HG02943 (cell line): Measurements from ENCODE around the gene BACE1.

Experiments used
- ATAC-seq: cut with Tn5 transposase; IDR thresholded peaks from one replicate; pipeline ENCODE4 v1.9.1; 2021; ENCODE audit warnings: mild to moderate bottlenecking, low read depth, moderate library complexity; ENCODE audit not compliant: unreplicated experiment

Gene BACE1

GRCh38 chr11:117313091-117313490 is 3.0 kb downstream of the BACE1 start:
- no peak for ATAC-seq

- ATAC-seq, result no peak
Observed at GRCh38 chr11:117309310-117309709, 6.7 kb downstream of the BACE1 start.

DNA sequence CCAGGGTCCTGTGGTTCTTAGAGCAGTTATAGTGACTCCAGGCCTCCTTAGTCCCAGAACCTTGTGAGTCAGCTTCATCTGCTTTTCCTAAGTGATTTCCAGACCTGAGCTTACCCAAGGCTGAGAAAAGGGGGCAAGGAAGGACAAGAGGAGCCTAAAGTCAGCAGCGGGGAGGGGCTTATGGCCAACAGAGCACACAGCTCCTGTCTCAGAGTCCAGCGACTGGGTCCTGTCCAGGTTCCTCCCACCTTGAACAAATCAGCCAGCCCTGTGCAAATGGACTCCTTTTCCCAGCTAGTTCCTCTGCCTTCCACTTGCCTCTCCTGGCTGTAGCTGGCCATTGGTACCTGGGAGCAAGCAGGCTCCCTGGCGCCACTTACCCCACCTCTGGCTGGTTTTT is 10.9 kb downstream of the BACE1 start:
- no peak for ATAC-seq

GRCh38 chr11:117303646-117304315 is 12.3 kb downstream of the BACE1 start:
- no peak for ATAC-seq

DNA sequence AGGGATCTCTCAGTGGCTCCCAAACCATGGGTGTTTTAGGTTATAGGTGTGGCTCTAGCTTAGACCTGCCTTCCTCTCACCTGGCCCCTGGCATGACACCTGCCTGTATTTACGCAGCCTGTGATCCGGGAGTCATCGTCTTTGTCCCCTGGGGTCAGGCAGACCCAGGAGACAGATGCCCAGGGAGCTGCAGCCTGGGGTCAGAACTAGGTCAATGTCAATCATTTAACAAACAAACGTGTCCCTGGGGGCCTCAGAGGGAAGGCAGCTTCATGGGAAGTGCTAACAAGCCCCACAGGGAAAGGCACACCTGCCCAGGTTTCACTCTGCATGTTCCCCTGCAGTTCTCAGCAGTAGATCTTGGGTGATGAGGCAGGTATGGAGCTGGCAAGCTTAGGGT is 13.0 kb downstream of the BACE1 start:
- ATAC-seq, result no peak

GRCh38 chr11:117302228-117302627 is 13.8 kb downstream of the BACE1 start:
- ATAC-seq, result no peak

DNA sequence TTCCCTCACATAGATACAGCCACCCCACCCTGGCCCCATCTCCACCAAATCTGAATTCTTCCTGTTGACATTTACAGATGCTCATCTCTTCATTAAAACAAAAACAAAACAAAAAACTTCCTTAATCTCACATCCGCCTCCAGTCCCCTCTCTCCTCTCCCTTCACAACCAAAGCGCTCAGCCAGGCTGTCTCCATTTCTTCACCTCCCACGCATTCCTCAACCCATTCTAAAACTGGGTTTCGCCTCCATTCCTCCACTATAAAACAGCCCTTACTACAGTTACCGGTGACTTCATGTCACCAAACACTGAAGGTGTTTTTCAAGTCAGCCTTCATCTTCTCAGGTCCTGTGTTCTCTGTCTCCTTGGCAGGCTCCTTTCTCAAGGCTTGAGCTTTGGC is 15.3 kb downstream of the BACE1 start:
- no peak for ATAC-seq

GRCh38 chr11:117300283-117300663 is 15.8 kb downstream of the BACE1 start:
- ATAC-seq, result no peak

- no peak for ATAC-seq
Observed at GRCh38 chr11:117299351-117300282, 16.4 kb downstream of the BACE1 start.

DNA sequence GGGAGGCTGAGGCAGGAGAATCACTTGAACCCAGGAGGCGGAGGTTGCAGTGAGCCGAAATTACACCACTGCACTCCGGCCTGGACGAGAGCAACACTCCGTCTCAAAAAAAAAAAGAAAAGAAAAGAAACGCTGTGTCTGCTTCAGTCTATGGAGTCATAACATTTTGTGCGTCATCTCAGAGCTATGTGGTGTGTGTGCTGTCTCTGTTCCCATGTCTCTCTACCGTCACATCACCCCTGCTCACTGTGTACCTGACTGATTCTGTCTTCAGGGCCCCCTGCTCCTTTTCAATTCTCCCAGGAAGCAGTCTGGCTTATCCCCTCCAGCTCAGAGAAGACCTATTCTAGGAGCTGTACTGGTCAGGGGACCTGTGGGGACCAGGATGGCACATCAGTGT is 17.9 kb downstream of the BACE1 start:
- ATAC-seq, result no peak

DNA sequence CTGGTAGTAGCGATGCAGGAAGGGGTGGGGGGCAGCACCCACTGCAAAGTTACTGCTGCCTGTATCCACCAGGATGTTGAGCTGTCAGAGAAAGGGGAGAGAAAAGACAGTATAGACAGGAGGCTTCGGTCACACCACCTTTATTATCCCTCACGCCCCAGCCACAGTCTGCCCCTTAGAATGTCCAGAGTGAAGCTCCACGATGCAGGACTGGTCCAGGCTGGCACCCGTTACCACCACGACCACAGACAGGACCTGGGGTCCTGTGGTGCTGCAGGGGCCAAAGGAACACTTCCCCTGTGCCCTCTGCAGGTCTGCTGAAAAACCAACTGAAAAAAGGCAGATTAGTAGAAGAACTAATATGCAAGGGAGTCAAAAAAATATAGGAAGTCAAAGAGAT is 19.2 kb downstream of the BACE1 start:
- no peak for ATAC-seq

DNA sequence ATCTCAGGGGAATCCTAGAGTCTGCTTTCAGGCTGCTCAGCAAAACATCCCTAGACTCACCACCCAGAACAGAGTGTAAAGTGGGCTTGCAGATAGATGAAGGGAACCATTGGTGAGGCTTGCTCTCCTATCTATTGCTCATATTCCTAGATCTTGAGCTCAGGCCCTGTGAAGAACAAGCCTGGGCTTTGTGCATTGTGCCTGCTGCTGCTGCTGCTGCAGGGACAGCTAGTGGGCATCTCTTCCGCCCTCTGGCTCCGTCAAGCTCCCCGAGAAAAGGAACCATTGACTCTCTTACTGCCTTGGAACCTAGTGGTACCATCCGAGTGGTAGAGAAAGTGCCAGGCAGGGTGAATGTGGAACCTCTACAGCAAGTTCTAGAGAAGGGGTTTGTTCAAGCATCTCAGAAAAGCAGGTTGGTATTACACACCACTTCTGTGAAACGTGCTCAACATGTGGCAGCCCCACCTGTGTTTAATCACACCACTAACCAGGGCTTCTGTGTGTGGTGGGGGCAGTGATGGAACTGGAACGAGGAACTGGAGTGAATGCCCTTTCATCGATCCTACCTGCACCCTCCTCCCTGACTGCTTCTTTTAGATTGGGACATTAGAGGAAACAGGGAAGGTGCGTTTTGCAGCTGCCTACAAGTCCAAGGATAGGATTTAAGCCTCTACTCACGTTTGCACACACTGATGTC is 20.5 kb downstream of the BACE1 start:
- no peak for ATAC-seq

DNA sequence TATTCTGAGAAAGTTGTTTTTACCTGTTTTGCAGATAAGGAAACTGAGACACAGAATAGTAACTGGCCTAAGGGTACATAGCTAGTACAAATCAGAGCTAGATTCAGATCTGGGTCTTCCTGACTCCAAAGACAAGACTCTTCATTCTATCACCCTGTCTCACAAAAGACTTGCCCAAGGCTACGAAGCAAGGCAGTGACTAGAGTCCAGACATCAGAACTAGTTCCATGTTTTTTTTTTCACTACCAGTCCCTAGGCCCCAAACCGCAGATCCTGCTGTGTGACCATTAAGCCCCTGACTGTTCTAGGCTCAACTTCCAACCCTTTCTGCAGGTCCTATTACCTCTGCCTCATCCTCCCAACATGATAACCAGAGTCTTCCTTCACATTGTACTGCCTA is 23.4 kb downstream of the BACE1 start:
- ATAC-seq, result no peak

- no peak for ATAC-seq
Observed at GRCh38 chr11:117290809-117291396, 25.2 kb downstream of the BACE1 start, which contains the start of gene BACE1-AS. Gene BACE1-AS, plus strand, starts transcription at chr11:117291346.

DNA sequence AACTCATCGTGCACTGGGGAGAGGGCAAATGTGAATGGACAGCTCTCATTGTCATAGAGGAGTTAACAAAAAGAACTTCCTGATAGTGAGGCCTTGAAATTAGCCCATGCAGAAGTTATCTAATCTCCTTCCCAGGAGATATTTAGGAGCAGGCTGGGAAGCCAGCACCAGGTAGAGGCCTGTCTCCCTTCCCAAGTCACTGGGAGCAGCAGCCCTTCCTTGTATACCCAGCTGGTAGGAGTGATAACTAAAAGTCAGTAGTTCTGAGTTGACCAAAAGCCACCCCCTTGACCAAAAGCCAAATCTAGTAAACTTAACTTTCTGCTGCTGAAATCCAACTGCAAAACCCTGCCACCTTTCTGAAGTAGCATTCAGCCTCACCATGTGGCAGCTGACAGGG is 26.3 kb downstream of the BACE1 start:
- no peak for ATAC-seq

GRCh38 chr11:117287668-117288067 is 28.4 kb downstream of the BACE1 start:
- no peak for ATAC-seq

DNA sequence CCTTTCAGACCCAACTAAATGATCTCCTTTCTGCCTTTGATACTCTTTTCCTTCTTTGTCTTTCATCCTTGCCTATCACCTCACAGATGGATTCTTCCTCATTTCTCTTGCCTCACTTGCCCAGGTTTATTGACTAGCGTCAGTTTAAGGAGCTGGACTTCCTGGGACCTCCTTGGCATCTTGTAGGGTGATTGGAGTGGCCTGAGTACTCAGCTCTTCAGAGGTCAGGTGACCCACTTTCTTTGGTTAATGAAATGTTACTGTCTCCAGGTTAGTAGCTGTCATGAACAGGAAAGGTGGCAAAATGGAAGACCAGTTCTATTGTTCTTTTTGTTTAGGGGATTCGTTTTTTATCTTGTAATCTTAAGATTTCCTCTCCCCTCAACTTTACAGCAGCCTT is 29.5 kb downstream of the BACE1 start:
- no peak for ATAC-seq

GRCh38 chr11:117284053-117284452 is 32.0 kb downstream of the BACE1 start:
- ATAC-seq, result no peak

DNA sequence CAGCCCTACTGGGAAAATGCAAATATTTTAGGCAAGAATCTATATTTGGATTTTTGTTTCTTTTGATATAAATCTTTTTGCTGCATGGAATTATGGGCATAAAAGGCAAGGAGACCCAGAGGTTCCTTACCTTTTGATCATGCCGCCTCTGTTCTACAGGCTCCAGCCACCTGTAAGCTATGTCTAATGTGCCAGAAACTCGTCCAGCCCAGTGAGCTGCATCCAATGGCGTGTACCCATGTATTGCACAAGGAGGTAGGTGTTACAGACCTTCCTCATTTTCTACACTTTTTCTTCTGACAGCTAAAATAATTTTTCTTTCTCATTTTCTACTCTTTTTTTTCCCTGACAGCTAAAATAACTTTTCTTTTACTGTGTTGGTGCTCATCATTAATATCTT is 33.1 kb downstream of the BACE1 start:
- no peak for ATAC-seq

DNA sequence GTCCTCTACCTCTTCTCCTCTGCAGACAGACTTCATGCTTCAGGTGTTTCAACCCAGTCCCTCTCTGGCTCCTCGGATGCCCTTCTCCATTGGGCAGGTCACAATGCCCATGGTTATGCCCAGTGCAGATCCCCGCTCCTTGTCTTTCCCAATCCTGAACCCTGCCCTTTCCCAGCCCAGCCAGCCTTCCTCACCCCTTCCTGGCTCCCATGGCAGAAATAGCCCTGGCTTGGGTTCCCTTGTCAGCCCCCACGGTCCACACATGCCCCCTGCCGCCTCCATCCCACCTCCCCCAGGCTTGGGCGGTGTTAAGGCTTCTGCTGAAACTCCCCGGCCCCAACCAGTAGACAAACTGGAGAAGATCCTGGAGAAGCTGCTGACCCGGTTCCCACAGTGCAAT is 34.2 kb downstream of the BACE1 start:
- no peak for ATAC-seq

DNA sequence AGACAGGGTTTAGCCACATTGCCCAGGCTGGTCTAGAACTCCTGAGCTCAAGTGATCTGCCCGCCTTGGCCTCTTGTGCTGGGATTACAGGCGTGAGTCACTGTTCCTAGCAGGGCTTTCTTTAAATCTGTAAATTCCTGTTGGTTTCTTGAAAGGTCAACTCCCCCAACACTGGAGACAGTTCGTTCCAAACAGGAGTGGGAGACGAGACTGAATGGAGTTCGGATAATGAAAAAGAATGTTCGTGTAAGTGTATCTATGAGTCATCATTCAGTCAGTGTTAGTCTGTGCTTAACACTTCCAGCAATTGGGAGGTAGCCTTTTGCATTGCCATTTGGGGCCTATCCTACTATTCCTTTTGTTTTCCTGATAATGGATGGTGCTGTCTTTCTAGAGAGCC is 34.9 kb downstream of the BACE1 start:
- ATAC-seq, result no peak
